HG03439 (cell line): ENCODE measurements around the gene ZFP36L1.

Experiments used
- ATAC-seq: cut with Tn5 transposase; IDR thresholded peaks from one replicate; pipeline ENCODE4 v1.9.1; 2021; ENCODE audit warnings: mild to moderate bottlenecking, moderate library complexity; ENCODE audit not compliant: unreplicated experiment

ZFP36L1 gene

GRCh38 chr14:68784978-68785533 lies 7.8 kb downstream of the ZFP36L1 start:
- no peak for ATAC-seq

- no peak for ATAC-seq
Measured at GRCh38 chr14:68784226-68784910, 8.5 kb downstream of the ZFP36L1 start.

GRCh38 chr14:68783408-68784225 lies 9.2 kb downstream of the ZFP36L1 start:
- no peak for ATAC-seq

- no peak for ATAC-seq
Measured at GRCh38 chr14:68782091-68782981, 10.5 kb downstream of the ZFP36L1 start.

DNA sequence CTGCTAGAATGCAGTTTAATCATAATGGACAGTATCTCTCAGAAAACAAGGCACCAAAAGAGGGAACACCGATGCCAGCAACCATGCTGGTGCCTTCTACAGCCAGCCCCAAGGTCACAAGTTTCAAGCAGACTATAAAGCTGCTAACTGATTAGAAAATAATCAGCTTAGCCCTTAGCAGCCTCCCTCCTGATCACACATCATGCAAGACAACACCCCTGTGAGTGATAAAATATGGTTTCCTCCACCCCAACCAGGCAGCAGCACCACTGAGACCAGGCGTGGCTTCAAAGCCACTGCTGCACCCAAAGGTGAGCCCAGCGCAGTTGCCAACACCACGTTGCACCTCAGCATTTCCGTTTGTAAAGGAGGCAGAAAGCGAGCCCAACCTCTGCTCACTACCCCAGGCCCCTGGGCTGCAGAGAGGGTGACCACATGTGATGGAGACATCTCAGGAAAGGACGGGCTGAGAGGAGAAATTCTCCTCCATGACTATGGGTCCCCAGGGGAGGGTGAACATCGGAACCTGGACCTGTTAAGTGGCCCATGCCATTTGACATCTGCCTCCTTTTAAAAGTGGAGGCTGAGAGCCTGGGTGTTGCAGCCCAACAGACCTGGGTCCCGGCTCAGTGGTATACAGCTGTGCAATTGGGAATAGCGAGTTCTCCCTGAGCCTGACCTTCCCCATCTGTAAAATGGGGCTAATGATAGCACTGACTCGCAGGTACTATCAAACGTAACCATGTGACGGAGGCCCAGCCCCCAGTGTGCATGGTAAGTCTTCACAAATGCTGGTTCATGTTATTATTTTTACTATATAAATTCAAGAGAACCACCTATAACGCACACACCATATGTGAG lies 11.5 kb downstream of the ZFP36L1 start:
- ATAC-seq, result no peak

DNA sequence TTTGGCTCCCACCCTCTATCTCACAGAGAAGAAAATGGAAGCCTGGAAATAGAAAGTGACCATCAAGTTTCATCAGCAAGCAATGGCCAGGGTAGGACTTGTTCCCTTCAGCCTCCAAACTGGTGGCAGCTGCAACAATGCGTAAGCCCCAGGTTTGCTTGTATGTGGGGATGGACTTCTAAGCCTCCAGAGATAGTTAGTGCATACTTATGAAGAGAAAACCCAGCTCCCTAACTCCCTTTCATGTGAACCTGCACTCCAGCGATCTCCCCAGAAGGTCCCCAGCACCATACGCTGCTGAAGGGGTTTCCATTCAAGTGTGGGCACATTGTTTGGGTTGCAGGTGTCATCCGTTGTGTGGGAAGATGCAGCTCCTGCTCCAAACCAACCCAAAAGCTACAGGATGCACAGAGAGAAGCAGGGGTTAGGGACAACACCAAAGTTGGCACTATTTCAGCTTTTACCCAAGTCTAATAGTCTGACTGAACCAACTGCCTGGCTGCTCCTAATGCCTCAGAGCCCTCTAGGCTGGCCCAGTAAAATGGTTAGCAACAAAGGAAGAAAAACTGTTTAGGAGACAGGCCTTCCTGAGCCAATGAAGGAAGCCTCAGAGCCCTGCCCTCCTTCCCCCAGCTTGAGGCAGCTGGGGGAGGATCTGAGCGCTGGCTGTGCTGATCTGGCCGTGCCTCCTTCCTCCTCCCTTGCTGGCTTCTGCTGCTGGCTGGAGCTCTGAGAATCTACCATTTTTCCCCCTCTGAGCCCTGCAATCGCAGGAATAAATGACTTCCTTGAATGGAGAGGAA lies 12.3 kb downstream of the ZFP36L1 start:
- no peak for ATAC-seq

DNA sequence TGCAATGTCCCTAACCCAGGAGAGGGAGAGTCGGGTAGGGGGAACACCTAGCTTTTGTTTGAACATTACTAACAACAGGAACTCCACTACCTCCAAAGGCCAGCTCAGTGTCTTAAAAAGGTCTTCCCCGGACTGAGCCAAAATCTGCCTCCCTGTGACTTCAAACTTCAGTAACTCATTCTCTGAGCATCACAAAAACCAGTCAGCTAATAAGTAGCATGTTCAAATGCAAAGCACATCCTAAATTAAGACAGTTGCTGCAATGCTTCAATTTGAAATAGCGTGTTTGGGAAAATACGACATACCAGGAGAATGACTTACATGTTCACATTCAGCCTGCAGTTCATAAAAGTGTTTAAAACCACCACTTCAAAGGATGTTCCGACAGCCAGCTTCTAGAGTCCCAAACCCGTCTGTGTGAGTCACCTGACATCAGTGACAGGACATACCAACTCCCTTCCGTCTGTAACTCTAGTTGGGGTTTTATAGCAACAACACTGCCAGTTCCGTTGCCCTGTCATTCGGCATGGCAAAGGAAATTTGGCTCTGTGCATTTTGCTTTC lies 13.0 kb downstream of the ZFP36L1 start:
- ATAC-seq, result no peak

GRCh38 chr14:68777644-68778043 lies 15.2 kb downstream of the ZFP36L1 start:
- no peak for ATAC-seq

DNA sequence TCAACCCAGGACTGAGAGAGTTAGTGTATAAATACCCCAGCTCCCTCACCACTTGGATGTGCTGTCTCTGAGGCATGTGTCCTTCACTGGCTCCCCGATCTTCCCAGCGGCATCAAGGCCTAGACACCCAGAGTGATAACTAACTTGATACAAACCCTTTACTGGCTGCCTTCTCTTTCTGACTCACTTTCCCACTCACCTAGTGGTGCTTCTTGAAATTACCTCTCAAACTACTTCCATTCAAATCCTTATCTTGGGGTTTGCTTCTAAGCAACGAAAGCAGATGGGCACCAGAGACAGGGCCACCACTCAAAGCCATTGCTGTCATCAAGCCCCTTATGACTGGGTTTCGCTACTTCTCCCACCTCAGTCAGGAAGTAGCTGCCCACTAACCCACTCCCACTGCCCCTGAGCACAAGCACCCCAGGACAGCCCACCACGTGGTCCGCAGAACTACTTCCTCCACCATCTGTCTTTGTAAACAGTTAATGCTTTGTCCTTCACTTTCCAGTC lies 17.2 kb downstream of the ZFP36L1 start:
- no peak for ATAC-seq

DNA sequence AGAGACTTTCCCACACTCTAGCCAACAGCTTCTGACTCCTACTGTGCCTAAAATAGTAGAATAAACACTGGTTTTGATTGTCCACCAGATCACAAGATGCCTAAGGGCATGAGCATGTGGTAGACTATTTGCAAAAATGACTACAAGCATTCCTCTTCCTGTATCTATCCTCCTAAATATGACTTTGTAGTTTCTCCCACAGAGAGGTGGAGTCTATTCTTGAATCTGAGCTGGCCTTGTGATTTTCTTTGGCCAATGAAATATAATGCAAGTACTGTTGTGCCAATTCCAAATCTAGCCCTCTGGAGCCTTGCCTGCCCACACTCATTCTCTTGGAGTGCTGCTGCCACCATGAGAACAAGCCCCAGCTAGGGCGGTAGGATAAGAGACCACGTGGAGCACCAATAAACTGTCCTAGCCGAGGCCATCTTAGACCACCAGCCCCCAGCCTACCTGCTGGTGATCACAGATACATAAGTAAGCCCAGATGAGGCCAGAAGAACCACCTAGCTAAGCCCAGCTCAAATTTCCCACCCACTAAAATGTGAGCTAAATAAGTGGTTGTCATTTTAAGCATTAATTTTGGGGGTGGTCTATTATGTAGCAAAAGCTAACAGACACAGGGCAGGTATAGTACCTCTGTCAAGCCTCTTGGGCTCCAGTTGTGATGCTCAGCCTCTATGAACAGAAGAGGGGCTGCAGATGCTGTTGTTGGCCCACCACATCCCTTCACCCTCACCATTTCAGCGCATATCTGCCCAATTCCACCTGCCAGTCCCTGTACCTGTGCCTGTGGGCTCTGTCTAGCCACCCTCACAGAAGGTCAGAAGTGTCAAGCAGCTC lies 17.9 kb downstream of the ZFP36L1 start:
- no peak for ATAC-seq

DNA sequence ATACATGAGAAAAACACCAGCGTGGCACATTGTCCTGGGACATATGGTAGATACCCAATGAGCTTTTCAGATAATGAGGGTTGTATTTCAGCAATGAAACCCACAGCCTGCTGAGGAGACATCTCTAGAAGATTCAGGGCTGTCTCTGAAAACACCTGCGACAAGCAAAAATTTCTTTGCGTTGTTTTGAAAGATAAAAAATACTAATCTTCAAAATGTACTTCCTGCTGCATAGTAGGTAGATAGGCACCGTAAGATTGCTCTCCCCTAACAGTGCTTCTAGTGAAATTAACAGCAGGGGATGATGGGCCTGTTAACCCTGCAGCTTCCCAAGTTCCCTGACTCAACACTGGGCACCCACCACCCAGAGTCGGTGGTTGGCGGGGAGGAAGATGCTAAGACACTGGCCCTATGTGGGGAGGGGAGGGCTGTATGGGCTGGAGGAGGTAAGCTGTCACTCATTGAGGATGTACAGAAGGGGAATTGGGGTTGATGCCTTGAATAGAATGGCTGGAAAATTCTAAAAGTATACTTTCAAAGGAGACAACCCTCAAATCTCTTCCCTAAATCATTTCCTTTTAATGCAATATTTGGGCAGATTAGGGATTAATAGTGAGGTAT lies 20.0 kb downstream of the ZFP36L1 start:
- ATAC-seq, result no peak

GRCh38 chr14:68771631-68772030 lies 21.2 kb downstream of the ZFP36L1 start:
- no peak for ATAC-seq

GRCh38 chr14:68770553-68771286 lies 22.1 kb downstream of the ZFP36L1 start:
- no peak for ATAC-seq

DNA sequence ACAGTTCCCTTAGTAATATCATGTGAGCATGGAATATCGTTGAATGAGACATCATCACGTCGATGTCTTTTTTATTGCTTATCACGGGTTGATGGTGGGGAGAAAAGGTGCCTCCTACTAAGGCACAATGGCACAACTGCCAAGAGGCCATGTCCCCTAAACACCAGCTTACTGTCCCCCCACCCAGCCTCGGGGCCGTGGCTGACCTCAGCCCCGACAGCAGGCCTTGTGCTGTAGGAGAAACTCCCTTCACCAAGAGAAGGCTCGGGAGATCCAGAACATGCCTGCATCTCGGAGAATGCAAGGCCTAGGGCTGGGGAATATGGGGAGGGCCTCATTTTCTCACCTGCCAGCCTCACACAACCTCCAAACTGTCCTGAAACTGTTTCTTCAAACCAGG lies 22.8 kb downstream of the ZFP36L1 start:
- ATAC-seq, result no peak

DNA sequence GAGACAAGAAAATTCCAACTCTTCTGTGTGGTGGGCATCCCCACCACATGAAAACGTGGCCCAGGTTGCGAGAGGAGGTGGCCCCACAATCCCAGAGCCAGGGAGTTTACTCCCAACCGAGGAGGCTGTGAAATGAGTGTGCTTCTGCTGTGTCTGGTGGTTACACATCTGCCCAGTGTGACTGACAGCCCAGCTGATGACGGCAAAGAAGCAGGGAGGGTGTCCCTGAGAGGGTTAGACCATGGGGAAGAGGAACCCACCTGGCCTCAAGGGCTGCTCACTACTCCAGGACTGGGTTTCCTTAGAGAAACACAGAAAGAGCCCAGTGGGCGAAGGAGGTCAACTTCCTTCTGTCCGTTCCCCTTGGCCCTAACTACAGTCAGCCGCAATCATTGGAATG lies 24.6 kb downstream of the ZFP36L1 start:
- no peak for ATAC-seq

- no peak for ATAC-seq
Measured at GRCh38 chr14:68767248-68767645, 25.6 kb downstream of the ZFP36L1 start.
